OCI-LY1 (cell line): Measurements from ENCODE around the gene RNU2-1.

Experiments
- H2AFZ ChIP-seq: fragments of 200-600 bp; sonication (generic), shearing (Covaris generic); 2 replicates; pipeline ENCODE4 v1.6.0; 2014; ENCODE audit warnings: antibody characterized with exemption, mild to moderate bottlenecking, low read length
- H3F3A ChIP-seq: fragments of 200-600 bp; sonication (generic), shearing (Covaris generic); 2 replicates; pipeline ENCODE4 v1.6.0; 2014; ENCODE audit warnings: mild to moderate bottlenecking, antibody characterized with exemption, low read length, moderate library complexity; ENCODE audit not compliant: insufficient read depth
- H3K27ac ChIP-seq: fragments of 200-600 bp; sonication (generic); 2 replicates; pipeline ENCODE4 v1.5.1; 2014; ENCODE audit warnings: low read length, mixed run types, mild to moderate bottlenecking, low read depth; ENCODE audit not compliant: poor library complexity, severe bottlenecking
- H3K27me3 ChIP-seq: fragments of 200-600 bp; sonication (generic); 2 replicates; pipeline ENCODE4 v1.6.0; 2014; ENCODE audit warnings: antibody characterized with exemption, mild to moderate bottlenecking, low read length, moderate library complexity; ENCODE audit not compliant: insufficient read depth
- H3K36me3 ChIP-seq: fragments of 200-600 bp; sonication (generic); 2 replicates; pipeline ENCODE4 v1.6.1; 2014; ENCODE audit warnings: mild to moderate bottlenecking, antibody characterized with exemption, low read length, moderate library complexity, mixed read lengths; ENCODE audit not compliant: insufficient read depth
- H3K4me1 ChIP-seq: fragments of 200-600 bp; sonication (generic); 2 replicates; pipeline ENCODE4 v1.5.1; 2014; ENCODE audit warnings: mild to moderate bottlenecking, low read length, moderate library complexity; ENCODE audit not compliant: insufficient read depth, severe bottlenecking
- H3K4me2 ChIP-seq: fragments of 200-600 bp; sonication (generic), shearing (Covaris generic); 2 replicates; pipeline ENCODE4 v1.6.1; 2014; ENCODE audit warnings: low read length
- H3K4me3 ChIP-seq: fragments of 200-600 bp; sonication (generic); 2 replicates; pipeline ENCODE4 v1.5.1; 2014; ENCODE audit warnings: low read length, low read depth, mild to moderate bottlenecking, mixed read lengths; ENCODE audit not compliant: poor library complexity, severe bottlenecking
- H3K79me2 ChIP-seq: fragments of 200-600 bp; shearing (Covaris generic); 2 replicates; pipeline ENCODE4 v1.6.1; 2016; ENCODE audit warnings: mixed run types, low read length, mixed read lengths; ENCODE audit not compliant: insufficient read depth
- H3K9ac ChIP-seq: fragments of 200-600 bp; sonication (generic), shearing (Covaris generic); 2 replicates; pipeline ENCODE4 v1.6.1; 2014; ENCODE audit warnings: mild to moderate bottlenecking, low read length, mixed read lengths
- H3K9me2 ChIP-seq: fragments of 200-600 bp; sonication (generic), shearing (Covaris generic); 2 replicates; pipeline ENCODE4 v1.6.1; 2014; ENCODE audit warnings: low read depth, mild to moderate bottlenecking, low read length, mixed read lengths
- H3K9me3 ChIP-seq: fragments of 200-600 bp; shearing (Covaris generic); 2 replicates; pipeline ENCODE4 v1.6.1; 2014; ENCODE audit warnings: low read length, mixed read lengths
- H4K20me1 ChIP-seq: fragments of 200-600 bp; sonication (generic), shearing (Covaris generic); 2 replicates; pipeline ENCODE4 v1.6.0; 2016; ENCODE audit warnings: mild to moderate bottlenecking, low read length; ENCODE audit not compliant: insufficient read depth
- EZH2 ChIP-seq: fragments of 200-600 bp; sonication (generic), shearing (Covaris generic); IDR thresholded peaks from 2 replicates; pipeline ENCODE4 v1.8.0; 2017; ENCODE audit warnings: borderline replicate concordance, mixed run types, mild to moderate bottlenecking, antibody characterized with exemption, low read length, moderate library complexity, mixed read lengths
- TF ChIP-seq, protein P1 (sequence below): fragments of 200-600 bp; sonication (generic), shearing (Covaris generic); IDR thresholded peaks from 2 replicates; pipeline ENCODE4 v1.5.1; 2017; ENCODE audit warnings: mild to moderate bottlenecking, antibody characterized with exemption, low read length, moderate library complexity, mixed read lengths

The RNU2-1 gene

DNA sequence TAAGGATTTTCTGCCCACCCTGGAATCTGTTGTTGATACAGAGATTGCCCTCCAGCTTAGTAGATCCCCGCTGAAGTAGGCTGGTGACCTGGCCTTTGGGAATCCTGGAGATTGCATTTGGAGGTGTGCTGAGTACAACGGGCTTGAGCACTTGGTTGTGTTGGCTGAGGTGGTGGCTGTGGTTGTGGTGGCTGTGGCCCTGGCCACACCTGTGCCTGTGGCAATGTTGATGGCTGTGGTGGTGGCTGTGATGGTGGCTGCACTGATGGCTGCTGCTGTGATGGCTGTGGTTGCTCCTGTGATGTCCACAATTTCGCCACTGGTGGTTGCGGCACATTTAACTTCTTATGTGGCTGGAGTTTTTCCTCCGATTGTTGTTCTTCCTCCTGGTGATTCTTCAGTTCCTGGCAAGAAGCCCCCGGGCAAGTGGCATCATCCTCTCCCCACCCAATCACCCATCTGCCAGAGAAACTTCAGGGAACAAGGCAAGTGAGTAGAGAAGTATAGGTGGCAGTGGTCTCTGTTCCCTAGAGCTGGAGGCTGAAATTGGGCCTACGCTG lies 9.6 kb downstream of the RNU2-1 start:
- H3K4me1 ChIP-seq = no peaks in the 10 kb centered on the region
- H3K4me3 ChIP-seq = no peak overlapping the region
- H3K9me3 ChIP-seq = no peaks in the 10 kb centered on the region
- no peaks in the 10 kb centered on the region for H3K36me3 ChIP-seq
- H4K20me1 ChIP-seq = no peaks in the 10 kb centered on the region
- TF ChIP-seq, protein P1, sequence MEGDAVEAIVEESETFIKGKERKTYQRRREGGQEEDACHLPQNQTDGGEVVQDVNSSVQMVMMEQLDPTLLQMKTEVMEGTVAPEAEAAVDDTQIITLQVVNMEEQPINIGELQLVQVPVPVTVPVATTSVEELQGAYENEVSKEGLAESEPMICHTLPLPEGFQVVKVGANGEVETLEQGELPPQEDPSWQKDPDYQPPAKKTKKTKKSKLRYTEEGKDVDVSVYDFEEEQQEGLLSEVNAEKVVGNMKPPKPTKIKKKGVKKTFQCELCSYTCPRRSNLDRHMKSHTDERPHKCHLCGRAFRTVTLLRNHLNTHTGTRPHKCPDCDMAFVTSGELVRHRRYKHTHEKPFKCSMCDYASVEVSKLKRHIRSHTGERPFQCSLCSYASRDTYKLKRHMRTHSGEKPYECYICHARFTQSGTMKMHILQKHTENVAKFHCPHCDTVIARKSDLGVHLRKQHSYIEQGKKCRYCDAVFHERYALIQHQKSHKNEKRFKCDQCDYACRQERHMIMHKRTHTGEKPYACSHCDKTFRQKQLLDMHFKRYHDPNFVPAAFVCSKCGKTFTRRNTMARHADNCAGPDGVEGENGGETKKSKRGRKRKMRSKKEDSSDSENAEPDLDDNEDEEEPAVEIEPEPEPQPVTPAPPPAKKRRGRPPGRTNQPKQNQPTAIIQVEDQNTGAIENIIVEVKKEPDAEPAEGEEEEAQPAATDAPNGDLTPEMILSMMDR = no peak
- no peak for TF ChIP-seq EZH2
- H3F3A ChIP-seq = no peaks in the 10 kb centered on the region
- no peaks in the 10 kb centered on the region for H3K27me3 ChIP-seq
- H3K9ac ChIP-seq = no peak overlapping the region
- H2AFZ ChIP-seq = no peak overlapping the region
- H3K9me2 ChIP-seq = no peaks in the 10 kb centered on the region
- no peak overlapping the region for H3K4me2 ChIP-seq
- no peaks in the 10 kb centered on the region for H3K79me2 ChIP-seq
- no peak overlapping the region for H3K27ac ChIP-seq

GRCh38 chr17:43220511-43221125 lies 13.2 kb downstream of the RNU2-1 start:
- Histone ChIP-seq H3F3A (no peaks in the 10 kb centered on the region), H3K27ac (no peak overlapping the region), H3K9me2 (no peaks in the 10 kb centered on the region), H3K9me3 (no peaks in the 10 kb centered on the region), H3K9ac (no peak overlapping the region), H3K27me3 (no peaks in the 10 kb centered on the region), H3K4me3 (no peak overlapping the region), H3K36me3 (no peaks in the 10 kb centered on the region), H3K79me2 (no peaks in the 10 kb centered on the region), H2AFZ (no peak overlapping the region), H3K4me1 (no peaks in the 10 kb centered on the region), H3K4me2 (no peak overlapping the region), H4K20me1 (no peaks in the 10 kb centered on the region)
- TF ChIP-seq, protein P1 = no peak
- no peak for TF ChIP-seq EZH2

DNA sequence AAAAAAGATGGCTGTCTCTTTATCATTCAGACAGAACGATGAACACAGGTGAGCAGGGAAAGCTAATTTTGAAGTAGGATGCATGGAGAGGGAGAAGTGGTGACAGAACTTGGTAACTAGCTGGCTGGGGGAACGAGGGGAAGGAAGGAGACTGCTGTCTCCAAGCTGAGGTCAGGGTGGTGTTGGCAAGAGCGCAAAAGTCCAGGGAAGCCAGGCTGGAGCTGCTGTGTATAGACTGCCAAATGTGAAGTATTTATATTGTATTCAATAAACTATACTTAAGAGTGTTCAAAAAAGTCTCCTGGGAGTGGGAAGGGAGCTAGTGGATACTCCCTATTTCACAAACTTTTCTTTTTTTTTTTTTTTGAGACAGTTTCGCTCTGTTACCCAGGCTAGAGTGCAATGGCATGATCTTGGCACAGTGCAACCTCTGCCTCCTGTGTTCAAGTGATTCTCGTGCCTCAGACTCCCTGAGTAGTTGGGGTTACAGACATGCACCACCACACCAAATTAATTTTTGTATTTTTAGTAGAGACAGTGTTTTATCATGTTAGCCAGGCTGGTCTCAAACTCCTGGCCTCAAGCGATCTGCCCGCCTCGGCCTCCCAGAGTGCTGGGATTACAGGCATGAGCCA lies 13.9 kb downstream of the RNU2-1 start:
- no peak overlapping the region for H3K4me3 ChIP-seq
- no peaks in the 10 kb centered on the region for H3K9me2 ChIP-seq
- H3K9me3 ChIP-seq = no peaks in the 10 kb centered on the region
- no peaks in the 10 kb centered on the region for H4K20me1 ChIP-seq
- H3K4me2 ChIP-seq = no peak overlapping the region
- no peaks in the 10 kb centered on the region for H3K79me2 ChIP-seq
- TF ChIP-seq, protein P1 = no peak
- TF ChIP-seq EZH2 = no peak
- no peak overlapping the region for H3K27ac ChIP-seq
- H3K27me3 ChIP-seq = no peaks in the 10 kb centered on the region
- H3K36me3 ChIP-seq = no peaks in the 10 kb centered on the region
- no peaks in the 10 kb centered on the region for H3F3A ChIP-seq
- no peaks in the 10 kb centered on the region for H3K4me1 ChIP-seq
- no peak overlapping the region for H2AFZ ChIP-seq
- H3K9ac ChIP-seq = no peak overlapping the region
